GM21737 (cell line): Measurements from ENCODE around the gene KCP.

Source experiments
- ATAC-seq: cut with Tn5 transposase; IDR thresholded peaks from one replicate; pipeline ENCODE4 v1.9.1; 2021; ENCODE audit warnings: mild to moderate bottlenecking, moderate library complexity; ENCODE audit not compliant: unreplicated experiment

Gene KCP

DNA sequence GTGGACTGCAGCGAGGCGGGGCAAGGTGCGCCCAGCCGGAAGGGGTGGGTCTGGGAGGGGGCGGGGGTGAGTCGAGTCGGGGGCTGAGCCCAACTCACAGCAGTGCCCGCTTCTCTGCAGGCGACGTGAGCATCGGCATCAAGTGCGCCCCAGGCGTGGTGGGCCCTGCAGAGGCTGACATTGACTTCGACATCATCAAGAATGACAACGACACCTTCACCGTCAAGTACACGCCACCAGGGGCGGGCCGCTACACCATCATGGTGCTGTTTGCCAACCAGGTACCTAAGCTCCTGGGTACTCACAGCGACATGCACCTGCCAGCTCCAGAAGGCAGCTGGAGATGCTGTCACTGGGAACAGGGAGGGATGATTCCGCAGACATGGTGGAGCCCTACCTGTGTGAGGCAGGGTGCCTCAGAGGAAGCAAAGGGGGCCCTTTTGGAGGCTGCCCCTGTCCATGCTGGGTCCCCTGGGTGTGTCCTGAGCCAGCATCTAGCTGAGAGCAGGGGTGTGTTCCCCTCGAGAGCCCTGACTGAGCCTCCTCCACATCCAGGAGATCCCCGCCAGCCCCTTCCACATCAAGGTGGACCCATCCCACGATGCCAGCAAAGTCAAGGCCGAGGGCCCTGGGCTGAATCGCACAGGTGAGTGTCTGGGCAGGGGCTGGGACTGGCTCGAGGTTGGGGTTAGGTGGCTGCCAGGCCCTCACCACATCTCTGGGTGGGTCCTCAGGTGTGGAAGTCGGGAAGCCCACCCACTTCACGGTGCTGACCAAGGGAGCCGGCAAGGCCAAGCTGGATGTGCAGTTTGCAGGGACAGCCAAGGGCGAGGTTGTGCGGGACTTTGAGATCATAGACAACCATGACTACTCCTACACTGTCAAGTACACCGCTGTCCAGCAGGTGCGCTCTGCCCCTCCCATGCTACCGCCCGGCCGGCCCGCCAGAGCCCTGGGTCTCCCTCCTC is 67.6 kb downstream of the KCP start:
- ATAC-seq: no peak

DNA sequence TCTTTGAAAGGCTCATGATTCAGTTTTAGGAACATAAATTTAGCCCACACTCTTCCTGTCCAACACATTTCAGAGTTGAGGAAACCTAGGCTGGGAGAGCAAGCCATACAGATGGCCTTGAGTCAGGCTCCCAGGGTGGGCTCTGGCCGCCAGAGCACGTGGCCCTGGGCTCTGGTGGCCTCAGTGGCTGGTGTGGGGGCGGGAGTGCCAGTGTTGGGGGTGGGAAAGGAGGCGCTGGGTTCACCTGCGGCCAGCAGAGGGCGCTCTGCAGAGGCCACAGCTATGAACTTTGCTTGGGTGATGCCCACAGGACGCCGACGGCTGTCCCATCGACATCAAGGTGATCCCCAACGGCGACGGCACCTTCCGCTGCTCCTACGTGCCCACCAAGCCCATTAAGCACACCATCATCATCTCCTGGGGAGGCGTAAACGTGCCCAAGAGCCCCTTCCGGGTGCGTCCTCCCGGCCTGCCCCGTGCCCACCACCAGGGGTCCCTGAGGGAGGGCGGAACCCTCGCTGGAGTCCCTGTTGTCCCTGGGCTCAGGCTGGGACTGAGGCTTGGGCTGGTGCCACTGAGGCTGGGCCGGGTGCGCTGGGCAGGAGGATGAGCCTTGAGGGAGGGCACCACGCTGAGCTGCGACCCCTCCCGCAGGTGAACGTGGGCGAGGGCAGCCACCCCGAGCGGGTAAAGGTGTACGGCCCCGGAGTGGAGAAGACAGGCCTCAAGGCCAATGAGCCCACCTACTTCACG is 68.4 kb downstream of the KCP start:
- ATAC-seq: no peak

- no peak for ATAC-seq
Observed at GRCh38 chr7:128841171-128841690, 69.3 kb downstream of the KCP start.

- no peak for ATAC-seq
Observed at GRCh38 chr7:128840326-128841170, 70.0 kb downstream of the KCP start.

GRCh38 chr7:128839751-128840177 is 70.7 kb downstream of the KCP start:
- ATAC-seq: no peak

- no peak for ATAC-seq
Observed at GRCh38 chr7:128838981-128839731, 71.4 kb downstream of the KCP start.

DNA sequence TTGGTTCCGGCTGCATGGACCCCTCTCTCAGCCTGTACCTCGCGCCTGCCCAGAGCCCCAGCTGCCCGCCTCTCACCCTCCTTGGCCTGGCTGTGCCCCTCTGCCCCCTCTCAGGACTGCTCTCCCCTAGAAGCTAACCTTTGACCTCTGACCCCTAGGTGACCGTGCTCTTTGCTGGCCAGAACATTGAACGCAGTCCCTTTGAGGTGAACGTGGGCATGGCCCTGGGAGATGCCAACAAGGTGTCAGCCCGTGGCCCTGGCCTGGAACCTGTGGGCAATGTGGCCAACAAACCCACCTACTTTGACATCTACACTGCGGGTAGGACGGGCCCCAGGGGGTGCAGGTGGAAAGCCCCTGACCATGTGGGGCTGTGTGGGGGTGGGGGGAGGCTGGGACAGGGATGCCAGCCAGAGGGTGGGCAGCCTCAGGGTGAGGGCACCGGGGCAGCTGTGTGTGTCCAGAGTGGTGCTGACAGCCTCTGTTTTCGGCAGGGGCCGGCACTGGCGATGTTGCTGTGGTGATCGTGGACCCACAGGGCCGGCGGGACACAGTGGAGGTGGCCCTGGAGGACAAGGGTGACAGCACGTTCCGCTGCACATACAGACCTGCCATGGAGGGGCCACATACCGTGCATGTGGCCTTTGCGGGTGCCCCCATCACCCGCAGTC is 72.3 kb downstream of the KCP start:
- no peak for ATAC-seq

GRCh38 chr7:128837521-128837921 is 73.0 kb downstream of the KCP start:
- ATAC-seq: no peak

DNA sequence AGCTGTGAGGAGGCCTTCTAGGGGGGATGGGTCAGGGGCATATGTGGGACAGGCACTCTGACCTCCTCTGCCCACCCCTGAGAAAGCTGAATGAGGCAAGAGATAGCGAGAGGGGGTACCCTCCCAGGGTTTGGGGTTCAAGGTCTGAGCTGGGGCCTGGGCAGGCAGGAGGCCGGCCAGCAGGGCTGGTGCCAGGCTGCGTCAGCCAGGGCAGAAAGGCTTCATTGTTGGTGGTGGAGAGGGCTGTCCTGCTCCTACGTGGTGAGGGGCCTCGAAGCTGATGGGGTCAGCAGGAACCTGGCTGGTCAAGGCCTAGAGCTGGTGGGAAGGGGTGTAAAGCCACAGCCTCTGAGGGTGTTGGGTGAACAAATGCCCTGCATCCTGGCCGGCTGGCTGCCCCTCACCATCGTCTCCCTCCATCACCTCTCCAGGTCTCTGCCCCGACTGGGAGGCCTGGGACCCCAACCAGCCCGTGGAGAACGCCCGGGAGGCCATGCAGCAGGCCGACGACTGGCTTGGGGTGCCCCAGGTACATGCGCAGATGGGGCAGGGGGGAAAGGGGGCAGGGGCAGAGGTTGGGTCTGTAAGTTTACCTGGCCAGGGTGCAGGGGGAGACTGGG is 73.7 kb downstream of the KCP start:
- ATAC-seq: no peak

DNA sequence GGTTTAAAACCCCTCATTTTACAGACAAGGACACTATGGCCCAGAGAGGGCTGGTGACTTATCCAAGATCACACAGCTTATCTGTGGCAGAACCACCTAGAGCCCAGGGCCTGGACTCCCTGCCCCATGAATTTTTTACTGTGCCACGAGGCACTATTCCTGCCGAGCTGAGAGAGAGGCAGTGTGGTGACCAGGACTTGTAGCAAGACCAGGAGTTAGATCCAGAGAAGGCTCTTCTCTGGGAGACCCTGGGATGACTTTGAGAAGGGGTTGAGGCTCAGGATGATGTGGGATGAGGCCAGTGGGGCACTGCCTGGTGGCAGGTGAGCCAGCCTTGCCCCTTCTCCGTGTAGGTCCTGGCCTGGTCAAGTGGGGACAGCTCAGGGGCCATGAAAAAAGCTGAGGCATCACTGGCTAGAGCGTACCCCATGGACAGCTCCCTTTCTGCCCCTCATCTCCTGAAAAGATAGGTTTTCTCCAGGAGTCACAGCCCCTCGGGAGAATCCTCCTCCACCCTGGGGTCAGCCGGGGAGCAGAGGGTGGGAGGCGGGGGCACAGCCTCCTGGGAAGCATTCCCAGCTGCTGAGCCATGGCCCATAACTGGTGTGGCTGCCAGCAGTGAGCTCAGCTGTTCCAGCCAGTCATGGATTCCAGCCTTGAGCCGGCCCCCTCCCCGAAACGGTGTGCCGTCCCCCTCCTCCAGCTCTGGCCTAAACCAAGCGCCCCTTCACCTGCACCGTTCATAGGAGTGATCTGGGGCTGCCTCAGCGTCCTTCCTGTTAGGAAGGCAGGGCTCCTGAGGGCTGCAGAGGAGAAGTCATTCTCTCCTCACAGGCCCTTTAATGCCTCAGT is 74.5 kb downstream of the KCP start:
- no peak for ATAC-seq

DNA sequence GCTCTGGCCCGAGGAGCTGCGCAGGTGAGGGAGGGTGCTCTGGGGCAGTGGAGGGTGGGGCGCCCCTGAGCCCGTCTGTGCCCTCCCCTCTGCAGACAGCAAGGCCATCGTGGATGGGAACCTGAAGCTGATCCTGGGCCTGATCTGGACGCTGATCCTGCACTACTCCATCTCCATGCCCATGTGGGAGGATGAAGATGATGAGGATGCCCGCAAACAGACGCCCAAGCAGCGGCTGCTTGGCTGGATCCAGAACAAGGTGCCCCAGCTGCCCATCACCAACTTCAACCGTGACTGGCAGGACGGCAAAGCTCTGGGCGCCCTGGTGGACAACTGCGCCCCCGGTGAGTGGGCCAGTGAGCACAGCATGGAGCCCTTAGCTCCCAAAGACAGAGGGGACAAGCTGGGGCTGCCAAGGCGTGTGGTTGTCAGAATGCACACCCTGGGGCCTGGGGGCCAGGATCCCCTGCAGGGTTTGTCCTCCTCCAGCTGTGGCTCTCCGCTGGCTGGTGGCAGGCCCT is 75.2 kb downstream of the KCP start:
- no peak for ATAC-seq

DNA sequence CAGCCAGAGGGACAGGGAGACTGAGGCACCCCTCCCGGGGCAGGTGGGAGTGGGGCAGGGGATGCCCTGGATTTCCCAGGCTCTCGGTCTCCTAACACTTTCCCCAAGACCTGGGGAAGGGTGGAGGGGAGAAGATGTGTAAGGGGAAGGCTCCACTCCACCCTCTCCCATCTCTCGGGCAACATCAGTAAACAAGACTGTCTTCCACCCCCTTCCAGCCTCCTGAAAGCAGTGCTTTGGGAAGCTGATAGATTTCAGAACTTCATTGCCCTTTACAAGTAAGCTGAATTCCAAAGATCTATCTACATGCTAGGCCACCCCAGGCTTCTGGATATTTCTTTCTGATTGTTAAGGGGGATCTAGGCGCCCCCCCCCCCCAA is 76.6 kb downstream of the KCP start:
- ATAC-seq: no peak

- ATAC-seq: no peak
Observed at GRCh38 chr7:128833148-128833945, 77.2 kb downstream of the KCP start.

DNA sequence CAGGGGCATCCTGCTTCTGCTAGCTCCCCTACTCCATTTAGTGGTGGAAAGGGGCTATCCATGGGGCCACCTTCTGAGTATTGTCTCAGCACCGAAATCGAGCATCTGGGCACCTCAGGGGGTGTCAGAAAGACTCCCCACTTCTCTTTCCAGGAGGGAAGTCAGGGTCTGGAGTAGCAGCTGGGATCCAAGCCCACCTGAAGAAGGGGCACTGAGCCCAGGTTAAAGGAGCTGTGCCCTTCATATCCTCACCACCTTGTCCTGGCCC is 77.7 kb downstream of the KCP start:
- ATAC-seq: no peak

- no peak for ATAC-seq
Observed at GRCh38 chr7:128831994-128832879, 78.3 kb downstream of the KCP start.

GRCh38 chr7:128831178-128831993 is 79.1 kb downstream of the KCP start:
- no peak for ATAC-seq
